Astrocyte of the spinal cord (primary cell): ENCODE measurements around the gene APBB2.

Experiments used
- DNase-seq: peaks from one replicate; pipeline ENCODE4 v3.0.0; 2011; ENCODE audit warnings: low read depth, low spot score
- H3K4me3 ChIP-seq: 2 replicates; pipeline ENCODE4 v1.5.1; 2011; ENCODE audit warnings: low read depth, mild to moderate bottlenecking, low read length, moderate library complexity
- in situ Hi-C: cut with HindIII; loops from 2 replicates; pipeline ENCODE4 v1.10.0; 2017; ENCODE audit warnings: low sequenced_read_pairs
- TF ChIP-seq, protein P1 (sequence below): IDR thresholded peaks from 2 replicates; pipeline ENCODE4 v1.5.1; 2012; ENCODE audit warnings: low read depth, mild to moderate bottlenecking, low read length, inconsistent platforms

Gene APBB2

GRCh38 chr4:41012293-41012692, 202.0 kb downstream of the APBB2 start:
- TF ChIP-seq, protein P1, sequence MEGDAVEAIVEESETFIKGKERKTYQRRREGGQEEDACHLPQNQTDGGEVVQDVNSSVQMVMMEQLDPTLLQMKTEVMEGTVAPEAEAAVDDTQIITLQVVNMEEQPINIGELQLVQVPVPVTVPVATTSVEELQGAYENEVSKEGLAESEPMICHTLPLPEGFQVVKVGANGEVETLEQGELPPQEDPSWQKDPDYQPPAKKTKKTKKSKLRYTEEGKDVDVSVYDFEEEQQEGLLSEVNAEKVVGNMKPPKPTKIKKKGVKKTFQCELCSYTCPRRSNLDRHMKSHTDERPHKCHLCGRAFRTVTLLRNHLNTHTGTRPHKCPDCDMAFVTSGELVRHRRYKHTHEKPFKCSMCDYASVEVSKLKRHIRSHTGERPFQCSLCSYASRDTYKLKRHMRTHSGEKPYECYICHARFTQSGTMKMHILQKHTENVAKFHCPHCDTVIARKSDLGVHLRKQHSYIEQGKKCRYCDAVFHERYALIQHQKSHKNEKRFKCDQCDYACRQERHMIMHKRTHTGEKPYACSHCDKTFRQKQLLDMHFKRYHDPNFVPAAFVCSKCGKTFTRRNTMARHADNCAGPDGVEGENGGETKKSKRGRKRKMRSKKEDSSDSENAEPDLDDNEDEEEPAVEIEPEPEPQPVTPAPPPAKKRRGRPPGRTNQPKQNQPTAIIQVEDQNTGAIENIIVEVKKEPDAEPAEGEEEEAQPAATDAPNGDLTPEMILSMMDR: no peak
- DNase-seq: no peak
- in situ Hi-C loops: no loop called here
- H3K4me3 ChIP-seq: no peak overlapping the region

GRCh38 chr4:41009411-41009810, 204.9 kb downstream of the APBB2 start:
- in situ Hi-C loops: no loop called here
- DNase-seq: peak; percentile 75
- TF ChIP-seq, protein P1: no peak
- H3K4me3 ChIP-seq: no peak overlapping the region

DNA sequence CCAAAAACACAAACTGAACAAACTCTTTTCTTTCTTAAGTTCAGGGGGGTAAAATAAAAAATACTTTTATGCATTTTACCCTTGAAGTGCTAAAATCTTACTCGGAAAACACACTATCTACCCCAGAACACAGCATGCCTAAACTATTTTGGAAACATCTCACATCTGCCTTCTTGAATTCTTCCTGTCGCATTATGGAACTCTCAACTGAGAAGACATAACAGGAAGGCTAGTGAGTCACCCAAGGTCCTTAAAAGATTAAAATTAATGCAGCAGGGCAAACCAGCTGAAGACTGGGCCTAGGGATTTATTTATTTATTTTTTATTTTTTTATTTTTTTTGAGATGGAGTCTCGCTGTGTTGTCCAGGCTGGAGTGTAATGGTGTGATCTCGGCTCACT, 208.2 kb downstream of the APBB2 start:
- no peak for DNase-seq
- no peak overlapping the region for H3K4me3 ChIP-seq
- in situ Hi-C loops: no loop called here
- TF ChIP-seq, protein P1: no peak

- TF ChIP-seq, protein P1: no peak
- in situ Hi-C loops: no loop called here
- DNase-seq: no peak
- no peak overlapping the region for H3K4me3 ChIP-seq
Observed at GRCh38 chr4:41002309-41002708, 212.0 kb downstream of the APBB2 start.

DNA sequence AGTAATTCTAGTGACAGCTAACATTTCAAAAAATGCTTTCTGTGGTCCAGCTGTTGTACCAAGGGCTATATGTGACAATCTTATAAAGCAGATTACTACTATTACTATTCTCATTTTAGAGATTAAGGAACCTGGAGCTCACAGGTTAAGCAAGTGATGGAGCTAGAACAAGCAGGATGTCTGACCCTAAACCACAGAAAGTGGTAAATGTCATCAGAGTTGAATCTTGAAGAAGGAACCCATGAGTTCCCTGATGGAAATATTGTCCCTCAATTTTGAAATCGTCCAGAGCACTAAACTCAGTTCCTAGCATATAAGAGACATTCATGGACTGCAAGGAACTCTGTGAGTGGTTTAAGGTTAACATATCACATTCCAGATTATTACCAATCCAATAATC, 214.0 kb downstream of the APBB2 start:
- H3K4me3 ChIP-seq: no peak overlapping the region
- TF ChIP-seq, protein P1: no peak
- DNase-seq: no peak
- in situ Hi-C loops: no loop called here

DNA sequence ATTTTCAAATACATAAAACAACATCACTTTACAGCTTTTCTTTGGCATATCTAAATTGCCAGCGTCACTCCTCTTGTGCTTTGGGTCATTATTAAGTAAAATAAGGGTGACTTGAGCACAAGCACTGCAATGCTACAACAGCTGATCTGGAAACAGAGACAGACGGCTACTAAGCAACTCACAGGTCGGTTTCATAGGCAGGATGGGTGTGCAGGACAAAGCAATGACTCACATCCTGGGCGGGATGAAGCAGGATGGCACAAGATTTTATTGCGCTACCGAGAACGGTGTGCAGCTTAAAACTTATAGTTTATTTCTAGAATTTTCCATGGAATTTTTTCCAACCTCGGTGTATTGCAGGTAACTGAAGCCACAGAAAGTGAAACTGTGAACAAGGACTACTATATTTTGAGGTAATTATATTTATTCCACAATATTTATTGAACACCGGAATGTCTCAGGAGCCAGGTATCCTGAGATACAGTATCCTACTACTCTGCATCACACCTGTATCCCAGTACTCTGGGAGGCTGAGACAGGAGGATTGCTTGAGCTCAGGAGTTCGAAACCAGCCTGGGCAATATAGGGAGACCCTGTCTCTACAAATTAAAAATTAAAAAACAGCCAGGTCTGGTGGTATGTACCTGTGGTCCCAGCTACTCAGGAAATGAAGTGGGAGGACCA, 215.5 kb downstream of the APBB2 start:
- peak; percentile 72 for DNase-seq
- in situ Hi-C loops: no loop called here
- H3K4me3 ChIP-seq: no peak overlapping the region
- TF ChIP-seq, protein P1: no peak
